Measurements from ENCODE around the gene TMEM178B. TPM values are rescaled to one million over a fixed set of nuclear protein-coding genes. Genes with fewer than 3 reads are reported as not detected.
"Not testable (repeated sequence)": the region's sequence is repeated elsewhere in the genome, so short reads cannot be mapped to it uniquely, and the experiment has no call there.

The TMEM178B gene
- total RNA-seq, 6 experiments from 2014 or later = under 0.01 to 0.53 (median 0.13) TPM; not detected in 2

GRCh38 chr7:141400356-141400755, 326.5 kb downstream of the TMEM178B start:
- ATAC-seq = no peak
- TF ChIP-seq CTCF (IDR thresholded peaks at IDR 0.05) (no peak), POLR2A (IDR thresholded peaks at IDR 0.05) (no peak)
- intact Hi-C loops (cut with DNase I) = no loop called here

GRCh38 chr7:141402277-141402996, 328.6 kb downstream of the TMEM178B start:
- ATAC-seq (no peak), DNase-seq (no peak)
- Histone ChIP-seq H3K36me3 (no peaks in the 10 kb centered on the region), H3K27me3 (no peaks in the 10 kb centered on the region), H3K27ac (no peak overlapping the region), H3K9me3 (no peaks in the 10 kb centered on the region), H3K4me1 (no peaks in the 10 kb centered on the region), H3K4me3 (no peak overlapping the region)
- no peak for TF ChIP-seq POLR2A (IDR thresholded peaks at IDR 0.05)
- WGBS (ENCODE audit: insufficient coverage, low coverage, low lambda C conversion rate, missing lambda C conversion rate) = 73% methylated on average over 6 of the region's 9 CpGs
- intact Hi-C loops (cut with DNase I) = no loop called here

More at GRCh38 chr7:141400356-141400755, 326.5 kb downstream of the TMEM178B start:
- Histone ChIP-seq H3K4me3 (no peak overlapping the region), H3K9me3 (no peaks in the 10 kb centered on the region), H3K27ac (no peak overlapping the region), H3K36me3 (no peaks in the 10 kb centered on the region), H3K4me1 (no peaks in the 10 kb centered on the region), H3K27me3 (no peaks in the 10 kb centered on the region)
- no peak for DNase-seq
- 50% methylated on average over 2 of the region's 2 CpGs for WGBS (ENCODE audit: insufficient coverage, low coverage, low lambda C conversion rate, missing lambda C conversion rate)

- intact Hi-C loops (cut with DNase I); H3K4me3 ChIP-seq; H3K27ac ChIP-seq; H3K9me3 ChIP-seq; ATAC-seq; H3K27me3 ChIP-seq; H3K36me3 ChIP-seq; H3K4me1 ChIP-seq; DNase-seq: not testable (repeated sequence)
- WGBS (ENCODE audit: insufficient coverage, low coverage, low lambda C conversion rate, missing lambda C conversion rate) = 81% methylated on average over 11 of the region's 11 CpGs
These were observed 330.0 kb downstream of the TMEM178B start for GRCh38 chr7:141403846-141404245.

- Histone ChIP-seq H3K36me3 (no peaks in the 10 kb centered on the region), H3K4me3 (no peak overlapping the region), H3K4me1 (no peaks in the 10 kb centered on the region), H3K27ac (no peak overlapping the region), H3K27me3 (no peaks in the 10 kb centered on the region), H3K9me3 (no peaks in the 10 kb centered on the region)
- TF ChIP-seq POLR2A (IDR thresholded peaks at IDR 0.05) = no peak
- no peak for TF ChIP-seq CTCF (IDR thresholded peaks at IDR 0.05)
- no peak for DNase-seq
- intact Hi-C loops (cut with DNase I) = no loop called here
- ATAC-seq = no peak
These were observed 332.5 kb downstream of the TMEM178B start for GRCh38 chr7:141406347-141406746.

- H3K4me1 ChIP-seq = no peaks in the 10 kb centered on the region
- no peaks in the 10 kb centered on the region for H3K27me3 ChIP-seq
- no peak for ATAC-seq
- H3K4me3 ChIP-seq = no peak overlapping the region
- no peak for TF ChIP-seq POLR2A (IDR thresholded peaks at IDR 0.05)
- H3K27ac ChIP-seq = no peak overlapping the region
- no peaks in the 10 kb centered on the region for H3K36me3 ChIP-seq
- H3K9me3 ChIP-seq = no peaks in the 10 kb centered on the region
- DNase-seq = no peak
- intact Hi-C loops (cut with DNase I) = no loop called here
- WGBS (ENCODE audit: insufficient coverage, low coverage, low lambda C conversion rate, missing lambda C conversion rate) = 56% methylated on average over 3 of the region's 3 CpGs
These were observed 334.0 kb downstream of the TMEM178B start for GRCh38 chr7:141407893-141408292.

GRCh38 chr7:141408440-141408839, 334.6 kb downstream of the TMEM178B start:
- H3K36me3 ChIP-seq = no peaks in the 10 kb centered on the region
- no peaks in the 10 kb centered on the region for H3K27me3 ChIP-seq
- no peaks in the 10 kb centered on the region for H3K4me1 ChIP-seq
- no peaks in the 10 kb centered on the region for H3K9me3 ChIP-seq
- TF ChIP-seq CTCF (IDR thresholded peaks at IDR 0.05) (no peak), POLR2A (IDR thresholded peaks at IDR 0.05) (no peak)
- no peak overlapping the region for H3K4me3 ChIP-seq
- intact Hi-C loops (cut with DNase I) = no loop called here
- no peak overlapping the region for H3K27ac ChIP-seq
- 46% methylated on average over 3 of the region's 3 CpGs for WGBS (ENCODE audit: insufficient coverage, low coverage, low lambda C conversion rate, missing lambda C conversion rate)
- no peak for DNase-seq
- ATAC-seq = no peak

Data from right lobe of liver (tissue), 6 donors.